A673 (cell line): ENCODE measurements around the gene CORO7. TPM values are rescaled to one million over a fixed set of nuclear protein-coding genes. Genes with fewer than 3 reads are reported as not detected.
A peak's percentile ranks its signal among the peaks of the same experiment; 100 is the strongest.

Experiments used
- BruUV-seq: library from RNA; stranded (reverse); fragments of 400-500 nt; replicated peaks from 2 replicates; lab custom pipeline; 2021; lab: Mats Ljungman, UMichigan
- CTCF ChIA-PET: fragments of 300-600 bp; sonication (Branson Sonifier 250); formaldehyde crosslinking; loops from one replicate; lab custom pipeline; 2022; ENCODE audit warnings: antibody characterized with exemption; lab: Charles Lee
- POLR2A ChIA-PET: fragments of 300-600 bp; sonication (Branson Sonifier 250); formaldehyde crosslinking; loops from one replicate; lab custom pipeline; 2022; ENCODE audit warnings: antibody characterized with exemption; ENCODE audit not compliant: low non-redundant PET; lab: Charles Lee
- DNase-seq: peaks from one replicate; pipeline ENCODE4 v3.0.0-alpha.2; 2015; ENCODE audit warnings: low spot score
- H3K27ac ChIP-seq: fragments of 200-600 bp; sonication (generic); 2 replicates; pipeline ENCODE4 v1.5.1; 2016; ENCODE audit warnings: mixed run types, low read depth, mild to moderate bottlenecking, mixed read lengths, antibody characterized with exemption, low read length; ENCODE audit not compliant: poor library complexity, severe bottlenecking
- H3K27me3 ChIP-seq: fragments of 200-600 bp; sonication (generic); replicated peaks from 2 replicates; pipeline ENCODE4 v1.6.1; 2017; ENCODE audit warnings: mixed run types, low read depth, mild to moderate bottlenecking, mixed read lengths, antibody characterized with exemption, low read length; ENCODE audit not compliant: insufficient read depth, poor library complexity
- H3K36me3 ChIP-seq: fragments of 200-600 bp; sonication (generic); 2 replicates; pipeline ENCODE4 v1.6.1; 2016; ENCODE audit warnings: mixed run types, mild to moderate bottlenecking, mixed read lengths, antibody characterized with exemption, low read length; ENCODE audit not compliant: insufficient read depth, poor library complexity, severe bottlenecking
- H3K4me1 ChIP-seq: fragments of 200-600 bp; sonication (generic); 2 replicates; pipeline ENCODE4 v1.6.1; 2017; ENCODE audit warnings: mixed run types, mild to moderate bottlenecking, mixed read lengths, antibody characterized with exemption, low read length; ENCODE audit not compliant: insufficient read depth, poor library complexity, severe bottlenecking
- H3K4me3 ChIP-seq: fragments of 200-600 bp; sonication (generic); 2 replicates; pipeline ENCODE4 v1.5.1; 2016; ENCODE audit warnings: low read depth, mixed run types, mild to moderate bottlenecking, mixed read lengths, low read length; ENCODE audit not compliant: poor library complexity, severe bottlenecking
- H3K9me3 ChIP-seq: fragments of 200-600 bp; sonication (generic); 2 replicates; pipeline ENCODE4 v1.6.1; 2016; ENCODE audit warnings: mixed run types, low read depth, mild to moderate bottlenecking, mixed read lengths, antibody characterized with exemption, low read length; ENCODE audit not compliant: poor library complexity, severe bottlenecking
- CTCF ChIP-seq: fragments of 300-800, 200-600 bp; sonication (generic); conservative IDR thresholded peaks from 2 replicates; pipeline ENCODE4 v1.5.1; 2017; ENCODE audit warnings: low read depth, mild to moderate bottlenecking, antibody characterized with exemption, low read length, moderate library complexity, mixed read lengths
- EZH2 ChIP-seq: fragments of 200-600 bp; sonication (generic); IDR thresholded peaks from 2 replicates; pipeline ENCODE4 v1.6.1; 2017; ENCODE audit warnings: borderline replicate concordance, low read depth, mild to moderate bottlenecking, mixed read lengths, antibody characterized with exemption, low read length; ENCODE audit not compliant: poor library complexity, severe bottlenecking
- intact Hi-C: fragments of 100-400 bp; cut with micrococcal nuclease; formaldehyde crosslinking; loops from one replicate; pipeline ENCODE4 v1.10.0; 2022; ENCODE audit not compliant: unreplicated experiment
- total RNA-seq: library from RNA; stranded (reverse); gene quantifications from 2 replicates; pipeline ENCODE4 v1.2.3, GENCODE V29; 2021

CORO7 gene
- total RNA-seq, 1 experiment from 2014 or later, result 24.4 TPM

- Histone ChIP-seq H3K36me3 (no peaks in the 10 kb centered on the region), H3K9me3 (no peaks in the 10 kb centered on the region), H3K4me3 (no peak overlapping the region), H3K27me3 (no peaks in the 10 kb centered on the region), H3K4me1 (peaks cover 12% of the 10 kb centered on the region), H3K27ac (peak overlapping the region; percentile 64)
- CTCF ChIA-PET, result interaction anchor here (0.8 to 1.6 kb wide), 4 partner anchors 11 to 346 kb away, joined by 3 to 6 read pairs (median 3); partner anchors contain the start of gene GLIS2
- TF ChIP-seq CTCF (no peak), EZH2 (no peak)
- intact Hi-C loops, result loop anchor here (2.0 kb wide), 1 partner anchor 40 kb away; no protein-coding TSS in a partner anchor
- no peak for DNase-seq
- POLR2A ChIA-PET, result no interaction called here
- BruUV-seq, result no TSS peak
Measured at GRCh38 chr16:4328782-4329775, 87.3 kb downstream of the CORO7 start.

GRCh38 chr16:4328046-4328781, 88.2 kb downstream of the CORO7 start:
- peak overlapping the region; percentile 47 for H3K4me3 ChIP-seq
- H3K4me1 ChIP-seq, result peaks cover 18% of the 10 kb centered on the region
- POLR2A ChIA-PET, result no interaction called here
- no peaks in the 10 kb centered on the region for H3K27me3 ChIP-seq
- H3K36me3 ChIP-seq, result no peaks in the 10 kb centered on the region
- H3K27ac ChIP-seq, result peak overlapping the region; percentile 64
- TF ChIP-seq EZH2 (no peak), CTCF (peak; percentile 50)
- BruUV-seq, result no TSS peak
- DNase-seq, result peak; percentile 70
- intact Hi-C loops, result loop anchor here (2.0 kb wide), 1 partner anchor 39 kb away; no protein-coding TSS in a partner anchor
- no peaks in the 10 kb centered on the region for H3K9me3 ChIP-seq
- CTCF ChIA-PET, result interaction anchor here (0.8 to 1.6 kb wide), 4 partner anchors 12 to 345 kb away, joined by 3 to 6 read pairs (median 3); partner anchors contain the start of gene GLIS2

- CTCF ChIA-PET, result interaction anchor here (0.5 kb wide), 1 partner anchor 288 kb away, joined by 3 read pairs; no protein-coding TSS in a partner anchor
- H3K4me1 ChIP-seq, result peaks cover 18% of the 10 kb centered on the region
- POLR2A ChIA-PET, result no interaction called here
- BruUV-seq, result no TSS peak
- H3K9me3 ChIP-seq, result no peaks in the 10 kb centered on the region
- H3K36me3 ChIP-seq, result no peaks in the 10 kb centered on the region
- no peak for DNase-seq
- intact Hi-C loops, result loop anchor here (2.0 kb wide), 1 partner anchor 39 kb away; no protein-coding TSS in a partner anchor
- no peaks in the 10 kb centered on the region for H3K27me3 ChIP-seq
- H3K27ac ChIP-seq, result peak overlapping the region; percentile 64
- peak overlapping the region; percentile 47 for H3K4me3 ChIP-seq
- TF ChIP-seq CTCF, result no peak
Measured at GRCh38 chr16:4327386-4328045, 88.9 kb downstream of the CORO7 start.
